Measurements from ENCODE around the gene PSMB7. TPM values are rescaled to one million over a fixed set of nuclear protein-coding genes. Genes with fewer than 3 reads are reported as not detected.

Gene PSMB7
- total and polyA plus RNA-seq, 2 of the 13 experiments (the other 11 are each of a cell fraction or from before 2014, with no cell fraction given): 259 to 291 TPM

- TF ChIP-seq GTF3A (CRISPR knock-in tag; conservative IDR thresholded peaks at IDR 0.05) (no peak), BCLAF1 (IDR thresholded peaks at IDR 0.05) (no peak), RARG (CRISPR knock-in tag; IDR thresholded peaks at IDR 0.05; ENCODE audit: low read depth) (no peak), KAT7 (CRISPR knock-in tag; IDR thresholded peaks at IDR 0.05; ENCODE audit: borderline replicate concordance) (no peak), POGZ (CRISPR knock-in tag; IDR thresholded peaks at IDR 0.05) (no peak), RARA (CRISPR knock-in tag; IDR thresholded peaks at IDR 0.05) (no peak), IRX3 (CRISPR knock-in tag; IDR thresholded peaks at IDR 0.05; ENCODE audit: borderline replicate concordance, low read depth) (no peak), ZHX1 (CRISPR knock-in tag; IDR thresholded peaks at IDR 0.05; ENCODE audit: low read depth) (no peak), TOPORS (CRISPR knock-in tag; IDR thresholded peaks at IDR 0.05) (no peak), ARID5B (CRISPR knock-in tag; IDR thresholded peaks at IDR 0.05) (no peak), NCOA5 (CRISPR knock-in tag; IDR thresholded peaks at IDR 0.05) (no peak), POLR2G (IDR thresholded peaks at IDR 0.05; ENCODE audit: low read depth, low read length) (peak; percentile 51; the same call in 1 of the 2 replicates), POLR2A (IDR thresholded peaks at IDR 0.05; ENCODE audit: insufficient read depth in 1 of 2, low read depth in 2 of 2, low read length in 2 of 2) (0 out of 4 replicates have a peak, but pooled peaks of 1 of the 2 experiments have one; percentile 13), ZNF782 (CRISPR knock-in tag; IDR thresholded peaks at IDR 0.05; ENCODE audit: borderline replicate concordance) (no peak), ZNF776 (CRISPR knock-in tag; IDR thresholded peaks at IDR 0.05) (no peak), ZNF510 (CRISPR knock-in tag; IDR thresholded peaks at IDR 0.05; ENCODE audit: low read depth) (no peak), SALL1 (CRISPR knock-in tag; IDR thresholded peaks at IDR 0.05) (no peak), RBM22 (optimal IDR thresholded peaks at IDR 0.05; ENCODE audit: low read length) (peak; percentile 91), SRSF9 (IDR thresholded peaks at IDR 0.05; ENCODE audit: borderline replicate concordance, insufficient read depth, low read depth, low read length, poor library complexity, severe bottlenecking) (no peak), ZNF30 (CRISPR knock-in tag; IDR thresholded peaks at IDR 0.05) (no peak), AGO2 (optimal IDR thresholded peaks at IDR 0.05; ENCODE audit: low read depth, low read length) (peak; percentile 79)
Observed at GRCh38 chr9:124347968-124348358, 67.3 kb downstream of the PSMB7 start (continued).
